Measurements from ENCODE around the gene TNNI2.

The TNNI2 gene

GRCh38 chr11:1814691-1815090, 24.1 kb upstream of the TNNI2 start:
- in situ Hi-C loops (cut with MboI; ENCODE audit: low pct_unique_long_range_greater_than_20kb, low sequenced_read_pairs, unreplicated experiment), result no loop called here
- DNase-seq (ENCODE audit: low spot score), result no peak
- TF ChIP-seq CTCF (IDR thresholded peaks at IDR 0.05; ENCODE audit: extremely low read depth, insufficient read depth, missing control alignments), result no peak

- no peak for TF ChIP-seq CTCF (IDR thresholded peaks at IDR 0.05; ENCODE audit: extremely low read depth, insufficient read depth, missing control alignments)
- DNase-seq (ENCODE audit: low spot score), result no peak
- in situ Hi-C loops (cut with MboI; ENCODE audit: low pct_unique_long_range_greater_than_20kb, low sequenced_read_pairs, unreplicated experiment), result no loop called here
Measured at GRCh38 chr11:1815311-1815710, 23.5 kb upstream of the TNNI2 start.

GRCh38 chr11:1815751-1816150, 23.0 kb upstream of the TNNI2 start:
- no peak for TF ChIP-seq CTCF (IDR thresholded peaks at IDR 0.05; ENCODE audit: extremely low read depth, insufficient read depth, missing control alignments)
- no peak for DNase-seq (ENCODE audit: low spot score)
- in situ Hi-C loops (cut with MboI; ENCODE audit: low pct_unique_long_range_greater_than_20kb, low sequenced_read_pairs, unreplicated experiment), result no loop called here

- in situ Hi-C loops (cut with MboI; ENCODE audit: low pct_unique_long_range_greater_than_20kb, low sequenced_read_pairs, unreplicated experiment), result no loop called here
- DNase-seq (ENCODE audit: low spot score), result no peak
- no peak for TF ChIP-seq CTCF (IDR thresholded peaks at IDR 0.05; ENCODE audit: extremely low read depth, insufficient read depth, missing control alignments)
Measured at GRCh38 chr11:1817000-1817399, 21.8 kb upstream of the TNNI2 start.

GRCh38 chr11:1817511-1817910, 21.3 kb upstream of the TNNI2 start:
- in situ Hi-C loops (cut with MboI; ENCODE audit: low pct_unique_long_range_greater_than_20kb, low sequenced_read_pairs, unreplicated experiment), result no loop called here
- no peak for TF ChIP-seq CTCF (IDR thresholded peaks at IDR 0.05; ENCODE audit: extremely low read depth, insufficient read depth, missing control alignments)
- no peak for DNase-seq (ENCODE audit: low spot score)

- DNase-seq (ENCODE audit: low spot score), result no peak
- TF ChIP-seq CTCF (IDR thresholded peaks at IDR 0.05; ENCODE audit: extremely low read depth, insufficient read depth, missing control alignments), result no peak
- in situ Hi-C loops (cut with MboI; ENCODE audit: low pct_unique_long_range_greater_than_20kb, low sequenced_read_pairs, unreplicated experiment), result no loop called here
Measured at GRCh38 chr11:1819074-1819473, 19.7 kb upstream of the TNNI2 start.
